Fibroblast of upper back skin (primary cell): ENCODE data around the gene ZNF334.

ENCODE experiments used
- DNase-seq: peaks from one replicate; pipeline ENCODE4 v3.0.0-alpha.2; 2013

Gene ZNF334

GRCh38 chr20:46512943-46513844, at the start of gene ZNF334:
TSS of gene ZNF334 (minus strand) at chr20:46513559. CDS start at chr20:46512102, 1,457 bp downstream.
- peak; percentile 67 for DNase-seq

GRCh38 chr20:46562373-46563169, 49.2 kb upstream of the ZNF334 start:
- peak; percentile 56 for DNase-seq

GRCh38 chr20:46562009-46562372, 48.6 kb upstream of the ZNF334 start:
- no peak for DNase-seq

- no peak for DNase-seq
These were observed 46.5 kb upstream of the ZNF334 start for GRCh38 chr20:46559685-46560440.

- DNase-seq, result no peak
These were observed 45.6 kb upstream of the ZNF334 start for GRCh38 chr20:46559001-46559400.

- DNase-seq, result peak; percentile 70
These were observed 45.2 kb upstream of the ZNF334 start for GRCh38 chr20:46558511-46558959.

- peak; percentile 23 for DNase-seq
These were observed 44.0 kb upstream of the ZNF334 start for GRCh38 chr20:46557231-46557956.

- no peak for DNase-seq
These were observed 42.1 kb upstream of the ZNF334 start for GRCh38 chr20:46555370-46555956.

GRCh38 chr20:46554828-46555227, 41.5 kb upstream of the ZNF334 start:
- DNase-seq, result no peak

GRCh38 chr20:46553926-46554325, 40.6 kb upstream of the ZNF334 start:
- DNase-seq, result no peak

- DNase-seq, result no peak
These were observed 39.4 kb upstream of the ZNF334 start for GRCh38 chr20:46552460-46553420.

- no peak for DNase-seq
These were observed 38.4 kb upstream of the ZNF334 start for GRCh38 chr20:46551522-46552381.

- DNase-seq, result no peak
These were observed 37.1 kb upstream of the ZNF334 start, which contains the start of gene OCSTAMP for GRCh38 chr20:46550461-46550860. TSS of gene OCSTAMP (minus strand) at chr20:46550654. CDS start at chr20:46550560, 94 bp downstream.

- DNase-seq, result no peak
These were observed 36.0 kb upstream of the ZNF334 start for GRCh38 chr20:46549188-46549972.

GRCh38 chr20:46548688-46549087, 35.3 kb upstream of the ZNF334 start:
- no peak for DNase-seq

- no peak for DNase-seq
These were observed 34.6 kb upstream of the ZNF334 start for GRCh38 chr20:46547995-46548394.

GRCh38 chr20:46546936-46547335, 33.6 kb upstream of the ZNF334 start:
- DNase-seq, result no peak

GRCh38 chr20:46546298-46546697, 32.9 kb upstream of the ZNF334 start:
- no peak for DNase-seq

GRCh38 chr20:46545827-46546138, 32.4 kb upstream of the ZNF334 start:
- no peak for DNase-seq
